ENCODE data around the gene C14orf119. TPM values are rescaled to one million over a fixed set of nuclear protein-coding genes. Genes with fewer than 3 reads are reported as not detected.
A peak's percentile ranks its signal among the peaks of the same experiment; 100 is the strongest.

The C14orf119 gene
- polyA plus RNA-seq, 4 donors: 43.8 to 67.0 (median 64.8) TPM

- WGBS, 3 donors: 81 to 86% (median 83%) methylated on average over 3 of the region's 3 CpGs
- Histone ChIP-seq H3K36me3 (ENCODE audit: control insufficient read depth in 3 of 3, insufficient read depth in 2 of 3, low read depth in 1 of 3, low read length in 3 of 3) (peaks cover 0 to 17% (median 0%) of the 10 kb centered on the region in 3 donors), H3K4me1 (ENCODE audit: control insufficient read depth in 3 of 3, insufficient read depth in 2 of 3, low read depth in 1 of 3, low read length in 2 of 3) (peaks cover 0 to 10% (median 2%) of the 10 kb centered on the region in 3 donors), H3K27ac (ENCODE audit: low read depth in 1 of 3, low read length in 2 of 3) (no peak overlapping the region), H3K27me3 (ENCODE audit: control insufficient read depth in 3 of 3, insufficient read depth in 3 of 3, low read length in 3 of 3) (no peaks in the 10 kb centered on the region), H3K9me3 (ENCODE audit: control insufficient read depth in 2 of 2, insufficient read depth in 1 of 2, low read depth in 1 of 2, low read length in 1 of 2) (no peaks in the 10 kb centered on the region), H3K4me3 (ENCODE audit: low read depth in 1 of 3, low read length in 3 of 3) (no peak overlapping the region)
- DNase-seq (no peak), FAIRE-seq (no peak)
These were observed 42.6 kb upstream of the C14orf119 start for GRCh38 chr14:23052671-23053070.

- no peak overlapping the region for H3K4me3 ChIP-seq (ENCODE audit: low read depth in 1 of 3, low read length in 3 of 3)
- H3K4me1 ChIP-seq (ENCODE audit: control insufficient read depth in 3 of 3, insufficient read depth in 2 of 3, low read depth in 1 of 3, low read length in 2 of 3): peaks cover 0 to 13% (median 2%) of the 10 kb centered on the region in 3 donors
- H3K27me3 ChIP-seq (ENCODE audit: control insufficient read depth in 3 of 3, insufficient read depth in 3 of 3, low read length in 3 of 3): no peaks in the 10 kb centered on the region
- H3K27ac ChIP-seq (ENCODE audit: low read depth in 1 of 3, low read length in 2 of 3): no peak overlapping the region
- DNase-seq: no peak
- FAIRE-seq: no peak
- peaks cover 0 to 19% (median 0%) of the 10 kb centered on the region in 3 donors for H3K36me3 ChIP-seq (ENCODE audit: control insufficient read depth in 3 of 3, insufficient read depth in 2 of 3, low read depth in 1 of 3, low read length in 3 of 3)
- no peaks in the 10 kb centered on the region for H3K9me3 ChIP-seq (ENCODE audit: control insufficient read depth in 2 of 2, insufficient read depth in 1 of 2, low read depth in 1 of 2, low read length in 1 of 2)
- 93 to 98% (median 96%) methylated on average over 10 of the region's 10 CpGs for WGBS, 3 donors
These were observed 41.9 kb upstream of the C14orf119 start for GRCh38 chr14:23053426-23053825.

GRCh38 chr14:23054000-23054811 lies 41.1 kb upstream of the C14orf119 start:
- DNase-seq (no peak), FAIRE-seq (no peak)
- Histone ChIP-seq H3K36me3 (ENCODE audit: control insufficient read depth in 3 of 3, insufficient read depth in 2 of 3, low read depth in 1 of 3, low read length in 3 of 3) (peaks cover 0 to 25% (median 6%) of the 10 kb centered on the region in 3 donors), H3K27me3 (ENCODE audit: control insufficient read depth in 3 of 3, insufficient read depth in 3 of 3, low read length in 3 of 3) (no peaks in the 10 kb centered on the region), H3K9me3 (ENCODE audit: control insufficient read depth in 2 of 2, insufficient read depth in 1 of 2, low read depth in 1 of 2, low read length in 1 of 2) (no peaks in the 10 kb centered on the region), H3K4me1 (ENCODE audit: control insufficient read depth in 3 of 3, insufficient read depth in 2 of 3, low read depth in 1 of 3, low read length in 2 of 3) (peaks cover 0 to 13% (median 2%) of the 10 kb centered on the region in 3 donors), H3K27ac (ENCODE audit: low read depth in 1 of 3, low read length in 2 of 3) (no peak overlapping the region), H3K4me3 (ENCODE audit: low read depth in 1 of 3, low read length in 3 of 3) (no peak overlapping the region)
- 78 to 84% (median 80%) methylated on average over 17 of the region's 17 CpGs for WGBS, 3 donors

GRCh38 chr14:23055147-23055550 lies 40.2 kb upstream of the C14orf119 start:
- no peaks in the 10 kb centered on the region for H3K27me3 ChIP-seq (ENCODE audit: control insufficient read depth in 3 of 3, insufficient read depth in 3 of 3, low read length in 3 of 3)
- peaks cover 0 to 13% (median 2%) of the 10 kb centered on the region in 3 donors for H3K4me1 ChIP-seq (ENCODE audit: control insufficient read depth in 3 of 3, insufficient read depth in 2 of 3, low read depth in 1 of 3, low read length in 2 of 3)
- FAIRE-seq (no peak), DNase-seq (no peak)
- no peaks in the 10 kb centered on the region for H3K9me3 ChIP-seq (ENCODE audit: control insufficient read depth in 2 of 2, insufficient read depth in 1 of 2, low read depth in 1 of 2, low read length in 1 of 2)
- H3K36me3 ChIP-seq (ENCODE audit: control insufficient read depth in 3 of 3, insufficient read depth in 2 of 3, low read depth in 1 of 3, low read length in 3 of 3): peaks cover 0 to 29% (median 7%) of the 10 kb centered on the region in 3 donors
- no peak overlapping the region for H3K27ac ChIP-seq (ENCODE audit: low read depth in 1 of 3, low read length in 2 of 3)
- H3K4me3 ChIP-seq (ENCODE audit: low read depth in 1 of 3, low read length in 3 of 3): no peak overlapping the region
- 96 to 97% (median 96%) methylated on average over 12 of the region's 12 CpGs for WGBS, 3 donors

GRCh38 chr14:23055621-23056144 lies 39.6 kb upstream of the C14orf119 start:
- FAIRE-seq: no peak
- peaks cover 2 to 34% (median 10%) of the 10 kb centered on the region in 3 donors for H3K36me3 ChIP-seq (ENCODE audit: control insufficient read depth in 3 of 3, insufficient read depth in 2 of 3, low read depth in 1 of 3, low read length in 3 of 3)
- DNase-seq: no peak
- H3K4me3 ChIP-seq (ENCODE audit: low read depth in 1 of 3, low read length in 3 of 3): no peak overlapping the region
- peaks cover 0 to 13% (median 2%) of the 10 kb centered on the region in 3 donors for H3K4me1 ChIP-seq (ENCODE audit: control insufficient read depth in 3 of 3, insufficient read depth in 2 of 3, low read depth in 1 of 3, low read length in 2 of 3)
- no peak overlapping the region for H3K27ac ChIP-seq (ENCODE audit: low read depth in 1 of 3, low read length in 2 of 3)
- no peaks in the 10 kb centered on the region for H3K9me3 ChIP-seq (ENCODE audit: control insufficient read depth in 2 of 2, insufficient read depth in 1 of 2, low read depth in 1 of 2, low read length in 1 of 2)
- no peaks in the 10 kb centered on the region for H3K27me3 ChIP-seq (ENCODE audit: control insufficient read depth in 3 of 3, insufficient read depth in 3 of 3, low read length in 3 of 3)
- 60 to 79% (median 65%) methylated on average over 6 of the region's 6 CpGs for whole genome bisulfite sequencing, 3 donors

GRCh38 chr14:23056145-23056955 lies 39.0 kb upstream of the C14orf119 start:
- H3K9me3 ChIP-seq (ENCODE audit: control insufficient read depth in 2 of 2, insufficient read depth in 1 of 2, low read depth in 1 of 2, low read length in 1 of 2): no peaks in the 10 kb centered on the region
- H3K4me1 ChIP-seq (ENCODE audit: control insufficient read depth in 3 of 3, insufficient read depth in 2 of 3, low read depth in 1 of 3, low read length in 2 of 3): peaks cover 0 to 13% (median 2%) of the 10 kb centered on the region in 3 donors
- DNase-seq (peak; percentile 73 to 86), FAIRE-seq (no peak)
- H3K36me3 ChIP-seq (ENCODE audit: control insufficient read depth in 3 of 3, insufficient read depth in 2 of 3, low read depth in 1 of 3, low read length in 3 of 3): peaks cover 4 to 41% (median 16%) of the 10 kb centered on the region in 3 donors
- WGBS, 3 donors: 6 to 8% (median 8%) methylated on average over 17 of the region's 17 CpGs
- peak overlapping the region in 2 of 3 donors; percentile 54 to 76 for H3K4me3 ChIP-seq (ENCODE audit: low read depth in 1 of 3, low read length in 3 of 3)
- H3K27me3 ChIP-seq (ENCODE audit: control insufficient read depth in 3 of 3, insufficient read depth in 3 of 3, low read length in 3 of 3): no peaks in the 10 kb centered on the region
- H3K27ac ChIP-seq (ENCODE audit: low read depth in 1 of 3, low read length in 2 of 3): no peak overlapping the region

GRCh38 chr14:23056956-23057756 lies 38.1 kb upstream of the C14orf119 start, which contains the start of gene CDH24:
CDH24 (minus strand) TSS chr14:23057520; CDS start chr14:23055733, 1,787 bp downstream.
- H3K27me3 ChIP-seq (ENCODE audit: control insufficient read depth in 3 of 3, insufficient read depth in 3 of 3, low read length in 3 of 3): no peaks in the 10 kb centered on the region
- H3K9me3 ChIP-seq (ENCODE audit: control insufficient read depth in 2 of 2, insufficient read depth in 1 of 2, low read depth in 1 of 2, low read length in 1 of 2): no peaks in the 10 kb centered on the region
- DNase-seq (peak; percentile 66 to 87), FAIRE-seq (no peak)
- WGBS, 3 donors: 1 to 2% (median 2%) methylated on average over 38 to 73 of the region's 73 CpGs
- H3K4me1 ChIP-seq (ENCODE audit: control insufficient read depth in 3 of 3, insufficient read depth in 2 of 3, low read depth in 1 of 3, low read length in 2 of 3): peaks cover 0 to 13% (median 2%) of the 10 kb centered on the region in 3 donors
- peak within 1 kb of the TSS in 2 of 3 donors; percentile 40 to 44 for H3K27ac ChIP-seq (ENCODE audit: low read depth in 1 of 3, low read length in 2 of 3)
- peaks cover 8 to 48% (median 19%) of the 10 kb centered on the region in 3 donors for H3K36me3 ChIP-seq (ENCODE audit: control insufficient read depth in 3 of 3, insufficient read depth in 2 of 3, low read depth in 1 of 3, low read length in 3 of 3)
- peak within 1 kb of the TSS; percentile 54 to 76 (median 56) for H3K4me3 ChIP-seq (ENCODE audit: low read depth in 1 of 3, low read length in 3 of 3)
